ENCODE data around the gene COL4A3. TPM values are rescaled to one million over a fixed set of nuclear protein-coding genes. Genes with fewer than 3 reads are reported as not detected.

COL4A3 gene
- total and polyA plus RNA-seq, 9 of the 15 experiments (the other 6 are each of a cell fraction or from before 2014, with no cell fraction given) = not detected

DNA sequence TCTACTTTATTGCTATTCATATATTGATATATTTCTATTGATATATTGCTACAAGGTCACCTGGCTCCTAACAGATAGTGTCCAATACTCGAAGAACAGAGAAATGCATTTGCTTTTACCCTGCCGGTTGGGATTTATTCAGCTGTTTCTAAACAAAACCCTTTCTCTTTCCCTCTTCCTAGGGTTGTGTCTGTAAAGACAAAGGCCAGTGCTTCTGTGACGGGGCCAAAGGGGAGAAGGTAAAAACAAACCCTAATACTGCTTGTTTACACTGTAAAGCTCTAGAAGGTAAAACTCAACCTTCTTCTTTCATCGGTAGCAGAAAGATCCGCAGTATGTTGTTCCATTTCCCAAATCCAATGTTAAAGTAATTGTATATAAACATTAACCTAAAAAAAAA lies 73.4 kb downstream of the COL4A3 start:
- in situ Hi-C loops (cut with MboI) = no loop called here
- no peak for DNase-seq (ENCODE audit: extremely low read depth in 1 of 4, low spot score in 3 of 4)
- POLR2A ChIA-PET = interaction anchor here (0.8 kb wide), 1 partner anchor 124 kb away, joined by 4 read pairs; no protein-coding TSS in a partner anchor
- H3K36me3 ChIP-seq (ENCODE audit: control insufficient read depth, insufficient read depth, low read length) = no peaks in the 10 kb centered on the region
- CTCF ChIA-PET (ENCODE audit: low intra/inter-chr PET ratio) = interaction anchor here (0.6 kb wide), 2 partner anchors 200 to 1569 kb away, joined by 3 read pairs; no protein-coding TSS in a partner anchor
- H3K79me2 ChIP-seq (ENCODE audit: control insufficient read depth, insufficient read depth, low read length) = no peaks in the 10 kb centered on the region
- no peaks in the 10 kb centered on the region for H3K4me1 ChIP-seq (replicated peaks in 1 of 2; ENCODE audit: control insufficient read depth in 2 of 2, insufficient read depth in 2 of 2, low read length in 2 of 2)
- no peak overlapping the region for H3K4me3 ChIP-seq
- no peak overlapping the region for H2AFZ ChIP-seq (ENCODE audit: low read depth, low read length)
- H3K9me3 ChIP-seq (replicated peaks; ENCODE audit: control insufficient read depth, insufficient read depth, low read depth, low read length) = no peaks in the 10 kb centered on the region
- H3K4me2 ChIP-seq (ENCODE audit: insufficient read depth, low read length) = no peak overlapping the region
- 0% methylated on average over 4 of the region's 5 CpGs for WGBS (ENCODE audit: insufficient coverage, low coverage, missing lambda C conversion rate)
- intact Hi-C loops (cut with micrococcal nuclease) = loop anchor here (1.0 to 5.0 kb wide), 2 partner anchors 107 to 1570 kb away; no protein-coding TSS in a partner anchor
- no peaks in the 10 kb centered on the region for H3K27me3 ChIP-seq (ENCODE audit: control insufficient read depth in 2 of 2, insufficient read depth in 2 of 2, low read length in 2 of 2)
- no peaks in the 10 kb centered on the region for H3K9me1 ChIP-seq (ENCODE audit: control insufficient read depth, insufficient read depth, low read length)
- H4K20me1 ChIP-seq (replicated peaks; ENCODE audit: control insufficient read depth, insufficient read depth, low read length) = no peaks in the 10 kb centered on the region
- ATAC-seq = no peak
- TF ChIP-seq, protein P1, sequence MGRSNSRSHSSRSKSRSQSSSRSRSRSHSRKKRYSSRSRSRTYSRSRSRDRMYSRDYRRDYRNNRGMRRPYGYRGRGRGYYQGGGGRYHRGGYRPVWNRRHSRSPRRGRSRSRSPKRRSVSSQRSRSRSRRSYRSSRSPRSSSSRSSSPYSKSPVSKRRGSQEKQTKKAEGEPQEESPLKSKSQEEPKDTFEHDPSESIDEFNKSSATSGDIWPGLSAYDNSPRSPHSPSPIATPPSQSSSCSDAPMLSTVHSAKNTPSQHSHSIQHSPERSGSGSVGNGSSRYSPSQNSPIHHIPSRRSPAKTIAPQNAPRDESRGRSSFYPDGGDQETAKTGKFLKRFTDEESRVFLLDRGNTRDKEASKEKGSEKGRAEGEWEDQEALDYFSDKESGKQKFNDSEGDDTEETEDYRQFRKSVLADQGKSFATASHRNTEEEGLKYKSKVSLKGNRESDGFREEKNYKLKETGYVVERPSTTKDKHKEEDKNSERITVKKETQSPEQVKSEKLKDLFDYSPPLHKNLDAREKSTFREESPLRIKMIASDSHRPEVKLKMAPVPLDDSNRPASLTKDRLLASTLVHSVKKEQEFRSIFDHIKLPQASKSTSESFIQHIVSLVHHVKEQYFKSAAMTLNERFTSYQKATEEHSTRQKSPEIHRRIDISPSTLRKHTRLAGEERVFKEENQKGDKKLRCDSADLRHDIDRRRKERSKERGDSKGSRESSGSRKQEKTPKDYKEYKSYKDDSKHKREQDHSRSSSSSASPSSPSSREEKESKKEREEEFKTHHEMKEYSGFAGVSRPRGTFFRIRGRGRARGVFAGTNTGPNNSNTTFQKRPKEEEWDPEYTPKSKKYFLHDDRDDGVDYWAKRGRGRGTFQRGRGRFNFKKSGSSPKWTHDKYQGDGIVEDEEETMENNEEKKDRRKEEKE (IDR thresholded peaks at IDR 0.05; ENCODE audit: borderline replicate concordance in 1 of 2, control insufficient read depth in 1 of 2, low read depth in 2 of 2, low read length in 1 of 2) = no peak
- H3K9ac ChIP-seq (ENCODE audit: insufficient read depth in 1 of 2, low read depth in 2 of 2, low read length in 2 of 2) = no peak overlapping the region
- no TSS peak for BruUV-seq (replicated peaks)
- FAIRE-seq = no peak
- no peak overlapping the region for H3K27ac ChIP-seq (ENCODE audit: extremely low read depth, low read depth, low read length)

Data from K562 (cell line).